ENCODE measurements around the gene KIAA1755.

KIAA1755 gene

GRCh38 chr20:38217791-38218565, 42.6 kb downstream of the KIAA1755 start:
- DNase-seq: no peak

- DNase-seq: no peak
Observed at GRCh38 chr20:38216746-38217595, 43.6 kb downstream of the KIAA1755 start.

- DNase-seq: no peak
Observed at GRCh38 chr20:38216201-38216600, 44.3 kb downstream of the KIAA1755 start.

GRCh38 chr20:38215194-38216182, 45.0 kb downstream of the KIAA1755 start:
- DNase-seq: no peak

GRCh38 chr20:38214256-38215193, 46.0 kb downstream of the KIAA1755 start:
- no peak for DNase-seq

GRCh38 chr20:38213607-38213940, 47.0 kb downstream of the KIAA1755 start:
- DNase-seq: no peak

GRCh38 chr20:38212806-38213606, 47.5 kb downstream of the KIAA1755 start:
- DNase-seq: no peak

GRCh38 chr20:38211200-38212097, 49.1 kb downstream of the KIAA1755 start:
- no peak for DNase-seq

- DNase-seq: no peak
Observed at GRCh38 chr20:38210741-38211140, 49.8 kb downstream of the KIAA1755 start.

GRCh38 chr20:38209736-38210405, 50.7 kb downstream of the KIAA1755 start:
- no peak for DNase-seq

GRCh38 chr20:38209054-38209675, 51.4 kb downstream of the KIAA1755 start:
- DNase-seq: no peak

- no peak for DNase-seq
Observed at GRCh38 chr20:38208523-38208922, 52.0 kb downstream of the KIAA1755 start.

- no peak for DNase-seq
Observed at GRCh38 chr20:38208088-38208487, 52.4 kb downstream of the KIAA1755 start.

- DNase-seq: no peak
Observed at GRCh38 chr20:38207621-38208020, 52.9 kb downstream of the KIAA1755 start.

GRCh38 chr20:38205001-38205400, 55.5 kb downstream of the KIAA1755 start:
- no peak for DNase-seq

GRCh38 chr20:38203981-38204357, 56.6 kb downstream of the KIAA1755 start:
- DNase-seq: no peak

- no peak for DNase-seq
Observed at GRCh38 chr20:38203337-38203980, 57.1 kb downstream of the KIAA1755 start.

GRCh38 chr20:38202982-38203293, 57.6 kb downstream of the KIAA1755 start:
- no peak for DNase-seq

All from stimulated activated CD4-positive, alpha-beta T cell treated with anti-CD3 and anti-CD28 coated beads, Interleukin-1b, Interleukin-23, amount 100 ng/mL, for 48 hours (primary cell).